Osteocyte (in vitro differentiated cells): Measurements from ENCODE around the gene CTBP2. TPM values are rescaled to one million over a fixed set of nuclear protein-coding genes. Genes with fewer than 3 reads are reported as not detected.

Source experiments
- DNase-seq: peaks from one replicate; pipeline ENCODE4 v3.0.0; 2021; ENCODE audit warnings: mixed read lengths; ENCODE audit not compliant: unreplicated experiment; ENCODE audit errors: extremely low spot score
- H3K27ac Mint-ChIP-seq: one replicate; pipeline ENCODE4 v1.8.0; 2021; ENCODE audit warnings: mild to moderate bottlenecking, mixed read lengths; ENCODE audit not compliant: unreplicated experiment
- H3K27me3 Mint-ChIP-seq: one replicate; pipeline ENCODE4 v1.8.0; 2021; ENCODE audit warnings: mixed read lengths; ENCODE audit not compliant: unreplicated experiment
- H3K36me3 Mint-ChIP-seq: one replicate; pipeline ENCODE4 v1.8.0; 2021; ENCODE audit warnings: mixed read lengths; ENCODE audit not compliant: unreplicated experiment
- H3K4me1 Mint-ChIP-seq: one replicate; pipeline ENCODE4 v1.8.0; 2021; ENCODE audit warnings: mixed read lengths; ENCODE audit not compliant: unreplicated experiment
- H3K4me3 Mint-ChIP-seq: one replicate; pipeline ENCODE4 v1.8.0; 2021; ENCODE audit warnings: mild to moderate bottlenecking, moderate library complexity, mixed read lengths; ENCODE audit not compliant: unreplicated experiment
- H3K9me3 Mint-ChIP-seq: one replicate; pipeline ENCODE4 v1.8.0; 2021; ENCODE audit warnings: mixed read lengths; ENCODE audit not compliant: unreplicated experiment
- total RNA-seq: library from RNA; stranded (reverse); gene quantifications from 2 replicates; pipeline ENCODE4 v1.2.1, GENCODE V29; 2021
- TF ChIP-seq, protein P1 (sequence below): fragments of 200-600 bp; sonication (generic); IDR thresholded peaks from 2 replicates; pipeline ENCODE4 v1.5.0; 2021; ENCODE audit warnings: antibody characterized with exemption, mild to moderate bottlenecking, moderate library complexity

CTBP2 gene
- total RNA-seq, 1 donor from 2014 or later = 125 TPM

DNA sequence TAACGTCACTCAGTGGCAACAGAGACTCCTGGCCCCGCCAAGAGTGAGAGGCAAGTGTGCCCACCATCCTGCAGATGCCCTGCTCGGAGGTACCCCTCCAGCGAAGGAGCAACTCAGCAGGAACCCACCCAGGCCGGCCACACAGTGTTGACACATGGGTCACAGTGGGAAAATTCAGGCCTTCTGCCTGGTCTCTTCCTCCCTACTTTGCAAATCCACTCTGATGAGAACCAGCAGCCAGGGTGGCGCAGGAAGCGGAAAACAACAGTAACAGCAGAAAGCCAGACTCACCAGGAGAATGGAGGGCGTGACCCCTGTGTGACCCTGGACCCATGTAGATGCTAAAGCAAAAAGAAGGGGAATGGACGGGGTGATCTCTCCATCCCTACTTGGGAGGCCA lies 53.8 kb downstream of the CTBP2 start:
- no peak for DNase-seq
- TF ChIP-seq, protein P1, sequence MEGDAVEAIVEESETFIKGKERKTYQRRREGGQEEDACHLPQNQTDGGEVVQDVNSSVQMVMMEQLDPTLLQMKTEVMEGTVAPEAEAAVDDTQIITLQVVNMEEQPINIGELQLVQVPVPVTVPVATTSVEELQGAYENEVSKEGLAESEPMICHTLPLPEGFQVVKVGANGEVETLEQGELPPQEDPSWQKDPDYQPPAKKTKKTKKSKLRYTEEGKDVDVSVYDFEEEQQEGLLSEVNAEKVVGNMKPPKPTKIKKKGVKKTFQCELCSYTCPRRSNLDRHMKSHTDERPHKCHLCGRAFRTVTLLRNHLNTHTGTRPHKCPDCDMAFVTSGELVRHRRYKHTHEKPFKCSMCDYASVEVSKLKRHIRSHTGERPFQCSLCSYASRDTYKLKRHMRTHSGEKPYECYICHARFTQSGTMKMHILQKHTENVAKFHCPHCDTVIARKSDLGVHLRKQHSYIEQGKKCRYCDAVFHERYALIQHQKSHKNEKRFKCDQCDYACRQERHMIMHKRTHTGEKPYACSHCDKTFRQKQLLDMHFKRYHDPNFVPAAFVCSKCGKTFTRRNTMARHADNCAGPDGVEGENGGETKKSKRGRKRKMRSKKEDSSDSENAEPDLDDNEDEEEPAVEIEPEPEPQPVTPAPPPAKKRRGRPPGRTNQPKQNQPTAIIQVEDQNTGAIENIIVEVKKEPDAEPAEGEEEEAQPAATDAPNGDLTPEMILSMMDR = no peak
- H3K4me3 Mint-ChIP-seq = no peak overlapping the region
- H3K27ac Mint-ChIP-seq = no peak overlapping the region
- peaks cover 6% of the 10 kb centered on the region for H3K9me3 Mint-ChIP-seq
- peaks cover 52% of the 10 kb centered on the region for H3K36me3 Mint-ChIP-seq
- H3K4me1 Mint-ChIP-seq = peaks cover 38% of the 10 kb centered on the region
- H3K27me3 Mint-ChIP-seq = no peaks in the 10 kb centered on the region

DNA sequence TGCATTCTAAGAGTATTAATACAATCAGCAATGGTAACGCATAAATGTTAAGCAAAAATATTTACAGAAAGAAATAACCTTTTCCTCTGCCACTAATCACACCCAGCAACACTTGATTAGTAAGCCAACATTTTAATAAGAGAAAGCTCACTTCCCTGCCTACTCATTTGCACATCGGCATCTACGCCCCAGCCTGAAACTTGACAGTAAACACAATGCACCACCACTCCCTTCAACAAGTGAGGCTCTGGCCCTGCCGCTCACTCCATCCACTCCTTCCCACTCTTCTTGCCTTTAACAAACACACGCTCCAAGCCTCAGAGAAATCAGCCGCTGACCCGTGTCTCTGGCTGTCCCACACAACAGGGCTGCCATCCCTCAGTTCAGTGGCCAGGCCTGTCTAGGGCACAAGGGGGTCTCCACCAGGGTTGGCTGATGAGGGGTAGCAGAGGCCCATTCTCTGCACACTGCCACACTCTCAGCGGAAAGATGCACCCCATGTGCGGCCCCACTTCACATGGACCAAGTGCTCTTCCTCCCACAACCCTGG lies 54.6 kb downstream of the CTBP2 start:
- TF ChIP-seq, protein P1 = no peak
- Mint-ChIP-seq H3K4me3 (no peak overlapping the region), H3K27ac (no peak overlapping the region), H3K27me3 (no peaks in the 10 kb centered on the region), H3K36me3 (peaks cover 49% of the 10 kb centered on the region), H3K9me3 (peaks cover 6% of the 10 kb centered on the region), H3K4me1 (peaks cover 35% of the 10 kb centered on the region)
- no peak for DNase-seq

DNA sequence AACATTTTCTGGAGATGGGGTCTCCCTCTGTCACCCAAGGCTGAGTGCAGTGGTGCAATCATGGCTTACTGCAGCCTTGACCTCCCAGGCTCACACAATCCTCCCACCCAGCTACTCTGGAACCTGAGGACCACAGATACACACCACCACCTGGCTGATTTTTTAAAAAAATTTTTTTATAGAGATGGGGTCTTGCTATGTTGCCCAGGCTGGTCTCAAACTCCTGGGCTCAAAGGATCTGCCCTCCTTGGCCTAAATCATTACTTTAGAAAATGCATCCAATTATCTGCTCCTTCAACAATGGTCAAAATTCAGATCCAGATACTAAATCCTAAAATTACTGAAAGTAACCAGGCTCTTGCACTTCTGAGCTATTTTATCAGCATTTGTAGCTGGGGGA lies 55.2 kb downstream of the CTBP2 start:
- Mint-ChIP-seq H3K36me3 (peaks cover 44% of the 10 kb centered on the region), H3K4me1 (peaks cover 35% of the 10 kb centered on the region), H3K27me3 (no peaks in the 10 kb centered on the region), H3K9me3 (peaks cover 6% of the 10 kb centered on the region), H3K4me3 (no peak overlapping the region), H3K27ac (no peak overlapping the region)
- TF ChIP-seq, protein P1 = no peak
- no peak for DNase-seq

DNA sequence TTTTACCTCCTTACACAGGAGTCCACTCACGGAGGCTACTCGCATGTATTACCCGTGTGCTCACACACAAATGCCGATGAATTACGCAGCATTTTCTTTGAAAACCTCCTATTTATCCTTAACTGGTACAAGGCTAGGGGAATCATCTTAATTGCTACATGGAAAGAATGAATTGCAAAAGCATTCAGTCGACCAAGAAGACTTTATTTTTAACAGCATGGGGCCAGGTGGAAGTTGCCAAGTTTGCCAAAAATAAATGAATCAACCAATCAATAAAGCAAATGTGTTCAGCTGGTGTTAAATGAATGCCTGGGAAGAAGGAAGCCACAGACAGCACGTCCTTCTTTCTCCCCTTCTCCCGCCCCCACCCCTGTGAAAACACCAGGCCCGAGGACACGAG lies 55.8 kb downstream of the CTBP2 start:
- DNase-seq = no peak
- Mint-ChIP-seq H3K9me3 (peaks cover 6% of the 10 kb centered on the region), H3K4me3 (no peak overlapping the region), H3K36me3 (peaks cover 45% of the 10 kb centered on the region), H3K27me3 (no peaks in the 10 kb centered on the region), H3K4me1 (peaks cover 37% of the 10 kb centered on the region), H3K27ac (no peak overlapping the region)
- TF ChIP-seq, protein P1 = no peak

DNA sequence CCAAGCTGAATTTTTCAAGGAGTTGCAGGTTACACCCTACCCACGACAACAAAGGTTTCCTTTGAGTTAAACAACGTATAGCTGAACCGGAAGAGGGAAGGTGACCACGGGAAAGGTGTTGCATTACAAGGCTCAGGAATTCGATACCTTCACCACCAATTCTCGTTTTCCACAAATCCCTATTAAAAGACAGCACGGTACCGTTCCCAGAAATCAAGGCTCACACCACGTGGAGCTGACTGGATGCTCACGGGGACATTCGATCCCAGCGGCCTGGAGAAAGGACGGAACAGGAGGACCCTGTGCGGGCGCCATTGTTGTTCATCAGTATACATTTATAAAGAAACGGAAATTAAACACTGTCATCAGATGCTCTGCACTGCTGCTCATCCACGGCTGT lies 56.4 kb downstream of the CTBP2 start:
- TF ChIP-seq, protein P1 = no peak
- Mint-ChIP-seq H3K27me3 (no peaks in the 10 kb centered on the region), H3K36me3 (peaks cover 42% of the 10 kb centered on the region), H3K4me3 (no peak overlapping the region), H3K4me1 (peaks cover 37% of the 10 kb centered on the region), H3K9me3 (peaks cover 6% of the 10 kb centered on the region), H3K27ac (no peak overlapping the region)
- no peak for DNase-seq
